Measurements from ENCODE around the gene FAM117B. TPM values are rescaled to one million over a fixed set of nuclear protein-coding genes. Genes with fewer than 3 reads are reported as not detected.
A peak's percentile ranks its signal among the peaks of the same experiment; 100 is the strongest.

FAM117B gene
- polyA plus RNA-seq, 1 donor (not counting 4 experiments of a cell fraction or from before 2014, with no cell fraction given): 1.9 TPM

GRCh38 chr2:202716114-202716718, 81.4 kb downstream of the FAM117B start:
- DNase-seq (ENCODE audit: low read depth, low spot score) (no peak), FAIRE-seq (no peak)
- Histone ChIP-seq H3K9ac (ENCODE audit: control insufficient read depth, extremely low read depth, insufficient read depth, low read length) (no peak overlapping the region), H3K4me1 (ENCODE audit: control insufficient read depth, extremely low read depth, insufficient read depth, low read length) (peaks cover 20% of the 10 kb centered on the region), H3K79me2 (ENCODE audit: control insufficient read depth, insufficient read depth, low read length) (no peaks in the 10 kb centered on the region), H3K36me3 (ENCODE audit: control insufficient read depth in 2 of 2, extremely low read depth in 1 of 2, insufficient read depth in 2 of 2, low read length in 2 of 2) (no peaks in the 10 kb centered on the region), H3K27me3 (ENCODE audit: control insufficient read depth, extremely low read depth, insufficient read depth, low read length) (no peaks in the 10 kb centered on the region), H2AFZ (ENCODE audit: control insufficient read depth, low read length) (no peak overlapping the region), H3K9me3 (ENCODE audit: control insufficient read depth, low read depth, low read length) (no peaks in the 10 kb centered on the region), H4K20me1 (ENCODE audit: control insufficient read depth, extremely low read depth, insufficient read depth, low read length) (no peaks in the 10 kb centered on the region), H3K4me3 (ENCODE audit: control insufficient read depth in 2 of 3, extremely low read depth in 1 of 3, insufficient read depth in 2 of 3, low read depth in 1 of 3, low read length in 3 of 3) (no peak overlapping the region), H3K4me2 (ENCODE audit: control insufficient read depth, extremely low read depth, insufficient read depth, low read depth, low read length) (no peak overlapping the region), H3K27ac (ENCODE audit: control insufficient read depth, insufficient read depth, low read length) (no peak overlapping the region), H3K9me1 (ENCODE audit: control insufficient read depth, extremely low read depth, insufficient read depth, low read length) (no peaks in the 10 kb centered on the region)
- TF ChIP-seq, protein P1, sequence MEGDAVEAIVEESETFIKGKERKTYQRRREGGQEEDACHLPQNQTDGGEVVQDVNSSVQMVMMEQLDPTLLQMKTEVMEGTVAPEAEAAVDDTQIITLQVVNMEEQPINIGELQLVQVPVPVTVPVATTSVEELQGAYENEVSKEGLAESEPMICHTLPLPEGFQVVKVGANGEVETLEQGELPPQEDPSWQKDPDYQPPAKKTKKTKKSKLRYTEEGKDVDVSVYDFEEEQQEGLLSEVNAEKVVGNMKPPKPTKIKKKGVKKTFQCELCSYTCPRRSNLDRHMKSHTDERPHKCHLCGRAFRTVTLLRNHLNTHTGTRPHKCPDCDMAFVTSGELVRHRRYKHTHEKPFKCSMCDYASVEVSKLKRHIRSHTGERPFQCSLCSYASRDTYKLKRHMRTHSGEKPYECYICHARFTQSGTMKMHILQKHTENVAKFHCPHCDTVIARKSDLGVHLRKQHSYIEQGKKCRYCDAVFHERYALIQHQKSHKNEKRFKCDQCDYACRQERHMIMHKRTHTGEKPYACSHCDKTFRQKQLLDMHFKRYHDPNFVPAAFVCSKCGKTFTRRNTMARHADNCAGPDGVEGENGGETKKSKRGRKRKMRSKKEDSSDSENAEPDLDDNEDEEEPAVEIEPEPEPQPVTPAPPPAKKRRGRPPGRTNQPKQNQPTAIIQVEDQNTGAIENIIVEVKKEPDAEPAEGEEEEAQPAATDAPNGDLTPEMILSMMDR (optimal IDR thresholded peaks at IDR 0.05 in 1 of 3, IDR thresholded peaks at IDR 0.05 in 1 of 3, conservative IDR thresholded peaks at IDR 0.05 in 1 of 3; ENCODE audit: extremely low read depth in 1 of 3, insufficient read depth in 2 of 3, low read length in 3 of 3): no peak
- TF ChIP-seq EZH2 (IDR thresholded peaks at IDR 0.05; ENCODE audit: low read length): no peak
- dilution Hi-C loops (cut with MboI; ENCODE audit: extremely low pct_ligation_motif_present, low sequenced_read_pairs): no loop called here

GRCh38 chr2:202716953-202717597, 82.3 kb downstream of the FAM117B start:
- H3K27me3 ChIP-seq (ENCODE audit: control insufficient read depth, extremely low read depth, insufficient read depth, low read length): no peaks in the 10 kb centered on the region
- no peak overlapping the region for H2AFZ ChIP-seq (ENCODE audit: control insufficient read depth, low read length)
- no peaks in the 10 kb centered on the region for H3K9me1 ChIP-seq (ENCODE audit: control insufficient read depth, extremely low read depth, insufficient read depth, low read length)
- H3K4me1 ChIP-seq (ENCODE audit: control insufficient read depth, extremely low read depth, insufficient read depth, low read length): peaks cover 20% of the 10 kb centered on the region
- H3K4me2 ChIP-seq (ENCODE audit: control insufficient read depth, extremely low read depth, insufficient read depth, low read depth, low read length): no peak overlapping the region
- dilution Hi-C loops (cut with MboI; ENCODE audit: extremely low pct_ligation_motif_present, low sequenced_read_pairs): no loop called here
- no peak overlapping the region for H3K9ac ChIP-seq (ENCODE audit: control insufficient read depth, extremely low read depth, insufficient read depth, low read length)
- no peaks in the 10 kb centered on the region for H3K9me3 ChIP-seq (ENCODE audit: control insufficient read depth, low read depth, low read length)
- no peak for TF ChIP-seq EZH2 (IDR thresholded peaks at IDR 0.05; ENCODE audit: low read length)
- TF ChIP-seq, protein P1 (optimal IDR thresholded peaks at IDR 0.05 in 1 of 3, IDR thresholded peaks at IDR 0.05 in 1 of 3, conservative IDR thresholded peaks at IDR 0.05 in 1 of 3; ENCODE audit: extremely low read depth in 1 of 3, insufficient read depth in 2 of 3, low read length in 3 of 3): no peak
- peak overlapping the region; percentile 0 for H3K27ac ChIP-seq (ENCODE audit: control insufficient read depth, insufficient read depth, low read length)
- DNase-seq (ENCODE audit: low read depth, low spot score): no peak
- peak; percentile 51 for FAIRE-seq
- H3K79me2 ChIP-seq (ENCODE audit: control insufficient read depth, insufficient read depth, low read length): no peaks in the 10 kb centered on the region
- no peak overlapping the region for H3K4me3 ChIP-seq (ENCODE audit: control insufficient read depth in 2 of 3, extremely low read depth in 1 of 3, insufficient read depth in 2 of 3, low read depth in 1 of 3, low read length in 3 of 3)
- H3K36me3 ChIP-seq (ENCODE audit: control insufficient read depth in 2 of 2, extremely low read depth in 1 of 2, insufficient read depth in 2 of 2, low read length in 2 of 2): no peaks in the 10 kb centered on the region
- H4K20me1 ChIP-seq (ENCODE audit: control insufficient read depth, extremely low read depth, insufficient read depth, low read length): no peaks in the 10 kb centered on the region
